H9 (cell line): Measurements from ENCODE around the gene FBXO42. TPM values are rescaled to one million over a fixed set of nuclear protein-coding genes. Genes with fewer than 3 reads are reported as not detected.
A peak's percentile ranks its signal among the peaks of the same experiment; 100 is the strongest.

Experiments used
- DNase-seq: peaks from one replicate; pipeline ENCODE4 v3.0.0-alpha.2; 2017
- H2AFZ ChIP-seq: one replicate; pipeline ENCODE4 v1.6.1; 2013; ENCODE audit warnings: mild to moderate bottlenecking, low read length, control low read depth, moderate library complexity
- H2AK5ac ChIP-seq: 2 replicates; pipeline ENCODE4 v1.6.1; 2013; ENCODE audit warnings: low read length, control low read depth, mixed read lengths; ENCODE audit not compliant: insufficient read length
- H2BK120ac ChIP-seq: one replicate; pipeline ENCODE4 v1.6.1; 2013; ENCODE audit warnings: low read depth, mild to moderate bottlenecking, low read length, control low read depth, inconsistent platforms; ENCODE audit not compliant: poor library complexity, severe bottlenecking
- H2BK12ac ChIP-seq: 2 replicates; pipeline ENCODE4 v1.6.1; 2013; ENCODE audit warnings: low read length, control low read depth, mixed read lengths, low read depth; ENCODE audit not compliant: insufficient read length
- H2BK15ac ChIP-seq: 2 replicates; pipeline ENCODE4 v1.6.1; 2013; ENCODE audit warnings: low read depth, low read length, control low read depth
- H2BK20ac ChIP-seq: one replicate; pipeline ENCODE4 v1.6.1; 2013; ENCODE audit warnings: low read depth, mild to moderate bottlenecking, low read length, control low read depth, inconsistent platforms; ENCODE audit not compliant: poor library complexity, severe bottlenecking
- H2BK5ac ChIP-seq: 2 replicates; pipeline ENCODE4 v1.6.1; 2013; ENCODE audit warnings: low read length, control low read depth, mixed read lengths; ENCODE audit not compliant: insufficient read length
- H3K14ac ChIP-seq: 2 replicates; pipeline ENCODE4 v1.6.1; 2013; ENCODE audit warnings: low read length, control low read depth; ENCODE audit not compliant: insufficient read depth
- H3K18ac ChIP-seq: 2 replicates; pipeline ENCODE4 v1.6.1; 2013; ENCODE audit warnings: low read depth, mild to moderate bottlenecking, mixed read lengths, low read length, control low read depth; ENCODE audit not compliant: insufficient read length
- H3K23ac ChIP-seq: 2 replicates; pipeline ENCODE4 v1.6.1; 2013; ENCODE audit warnings: low read length, control low read depth, mixed read lengths, low read depth; ENCODE audit not compliant: insufficient read length
- H3K23me2 ChIP-seq: 2 replicates; pipeline ENCODE4 v1.6.1; 2013; ENCODE audit warnings: low read depth, mild to moderate bottlenecking, mixed read lengths, low read length, control low read depth; ENCODE audit not compliant: insufficient read length, poor library complexity, severe bottlenecking
- H3K27ac ChIP-seq: 2 replicates; pipeline ENCODE4 v1.5.1; 2013; ENCODE audit warnings: low read length, control low read depth, mixed read lengths, low read depth; ENCODE audit not compliant: insufficient read length
- H3K27me3 ChIP-seq: 2 replicates; pipeline ENCODE4 v1.6.1; 2013; ENCODE audit warnings: low read length, control low read depth, inconsistent platforms; ENCODE audit not compliant: insufficient read depth
- H3K4ac ChIP-seq: 2 replicates; pipeline ENCODE4 v1.6.1; 2013; ENCODE audit warnings: low read depth, mild to moderate bottlenecking, control low read depth, inconsistent platforms, low read length, moderate library complexity
- H3K4me1 ChIP-seq: 2 replicates; pipeline ENCODE4 v1.6.1; 2013; ENCODE audit warnings: low read length, control low read depth, inconsistent platforms; ENCODE audit not compliant: insufficient read depth
- H3K4me2 ChIP-seq: 2 replicates; pipeline ENCODE4 v1.6.1; 2013; ENCODE audit warnings: low read length, control low read depth, mixed read lengths; ENCODE audit not compliant: insufficient read length, insufficient read depth
- H3K56ac ChIP-seq: 2 replicates; pipeline ENCODE4 v1.6.1; 2013; ENCODE audit warnings: low read depth, mild to moderate bottlenecking, mixed read lengths, low read length, control low read depth; ENCODE audit not compliant: insufficient read length
- H3K79me1 ChIP-seq: 2 replicates; pipeline ENCODE4 v1.6.1; 2013; ENCODE audit warnings: low read depth, mild to moderate bottlenecking, moderate library complexity, low read length, control low read depth, inconsistent platforms; ENCODE audit not compliant: insufficient read depth, poor library complexity, severe bottlenecking
- H3K79me2 ChIP-seq: 2 replicates; pipeline ENCODE4 v1.6.1; 2013; ENCODE audit warnings: low read length, control low read depth, inconsistent platforms; ENCODE audit not compliant: insufficient read depth
- H3K9ac ChIP-seq: 2 replicates; pipeline ENCODE4 v1.6.1; 2013; ENCODE audit warnings: low read length, control low read depth, mixed read lengths; ENCODE audit not compliant: insufficient read length; ENCODE audit errors: extremely low read depth
- H3K9me3 ChIP-seq: one replicate; pipeline ENCODE4 v1.6.1; 2013; ENCODE audit warnings: low read depth, low read length, inconsistent platforms; ENCODE audit not compliant: control insufficient read depth
- H3T11ph ChIP-seq: one replicate; pipeline ENCODE4 v1.6.1; 2013; ENCODE audit warnings: mild to moderate bottlenecking, low read length, control low read depth, inconsistent platforms
- H4K20me1 ChIP-seq: one replicate; pipeline ENCODE4 v1.6.1; 2013; ENCODE audit not compliant: control insufficient read depth, insufficient read length, insufficient read depth
- H4K5ac ChIP-seq: 2 replicates; pipeline ENCODE4 v1.6.1; 2013; ENCODE audit warnings: low read depth, mild to moderate bottlenecking, mixed read lengths, low read length, control low read depth; ENCODE audit not compliant: insufficient read length
- H4K8ac ChIP-seq: replicated peaks from 2 replicates; pipeline ENCODE4 v1.6.1; 2013; ENCODE audit warnings: low read length, control low read depth, mixed read lengths, low read depth; ENCODE audit not compliant: insufficient read length
- H4K91ac ChIP-seq: 2 replicates; pipeline ENCODE4 v1.6.1; 2013; ENCODE audit warnings: low read depth, mild to moderate bottlenecking, moderate library complexity, mixed read lengths, low read length, control low read depth; ENCODE audit not compliant: insufficient read length
- H3K27ac Mint-ChIP-seq, 3 experiments: 2 replicates in 2 of 3; 3 replicates in 1 of 3; pipeline ENCODE4 v1.8.0; 2020 to 2021; ENCODE audit warnings: mixed read lengths in 3 of 3, mild to moderate bottlenecking in 1 of 3, moderate library complexity in 1 of 3
- H3K27me3 Mint-ChIP-seq: 2 replicates; pipeline ENCODE4 v1.8.0; 2021; ENCODE audit warnings: low read depth, mild to moderate bottlenecking, moderate library complexity, mixed read lengths
- H3K36me3 Mint-ChIP-seq, 3 experiments: 2 replicates in 2 of 3; 3 replicates in 1 of 3; pipeline ENCODE4 v1.8.0; 2020 to 2021; ENCODE audit warnings: low read depth in 3 of 3, mixed read lengths in 3 of 3; ENCODE audit not compliant: insufficient read depth in 1 of 3
- H3K4me1 Mint-ChIP-seq, 2 experiments: 2 replicates each; pipeline ENCODE4 v1.8.0; 2020; ENCODE audit warnings: mixed read lengths in 2 of 2
- H3K4me3 Mint-ChIP-seq, 2 experiments: 2 replicates in 1 of 2; 3 replicates in 1 of 2; pipeline ENCODE4 v1.8.0; 2020 to 2021; ENCODE audit warnings: mild to moderate bottlenecking in 2 of 2, mixed read lengths in 2 of 2, moderate library complexity in 1 of 2
- H3K9me3 Mint-ChIP-seq, 2 experiments: 2 replicates in 1 of 2; 3 replicates in 1 of 2; pipeline ENCODE4 v1.8.0; 2020; ENCODE audit warnings: mild to moderate bottlenecking in 2 of 2, mixed read lengths in 2 of 2, moderate library complexity in 1 of 2
- CTCF ChIP-seq: fragments of 200-600 bp; sonication (generic); conservative IDR thresholded peaks from 3 replicates; pipeline ENCODE4 v1.8.0; 2021; ENCODE audit warnings: antibody characterized with exemption, mild to moderate bottlenecking
- WGBS: extraction: QIAGEN DNeasy Blood & Tissue Kit; methylation state at CpG from one replicate; pipeline ENCODE4 v1.1.7; 2013; ENCODE audit warnings: missing lambda C conversion rate, low lambda C conversion rate, mixed read lengths; ENCODE audit not compliant: insufficient read length; ENCODE audit errors: extremely low coverage; 5-methylcytosine and 5-hydroxymethylcytosine counted together
- total RNA-seq: library from RNA; stranded (reverse); gene quantifications from 2 replicates; pipeline ENCODE4 v1.2.1, GENCODE V29; 2021

FBXO42 gene
- total RNA-seq, 1 experiment from 2014 or later = 17.4 TPM

GRCh38 chr1:16351456-16351993 lies 755 bp downstream of the FBXO42 start:
- H3K27me3 Mint-ChIP-seq = no peaks in the 10 kb centered on the region

More at GRCh38 chr1:16351456-16351993, 755 bp downstream of the FBXO42 start:
- Histone ChIP-seq H4K8ac (no peak overlapping the region), H3K79me1 (peaks cover 6% of the 10 kb centered on the region), H2BK5ac (no peak overlapping the region), H3K18ac (peak overlapping the region; percentile 90), H2AK5ac (no peak overlapping the region), H3T11ph (no peak overlapping the region), H3K27ac (no peak overlapping the region), H3K79me2 (peaks cover 9% of the 10 kb centered on the region; the same call in 1 of the 2 replicates), H2BK120ac (no peak overlapping the region), H4K91ac (no peak overlapping the region), H3K23me2 (peaks cover 11% of the 10 kb centered on the region), H3K9ac (peak overlapping the region; percentile 89), H3K23ac (no peak overlapping the region), H3K9me3 (no peaks in the 10 kb centered on the region), H4K5ac (no peak overlapping the region), H2BK12ac (no peak overlapping the region), H3K56ac (no peak overlapping the region), H3K4ac (no peak overlapping the region), H2BK15ac (no peak overlapping the region), H3K27me3 (no peaks in the 10 kb centered on the region), H2AFZ (no peak overlapping the region), H3K4me1 (no peaks in the 10 kb centered on the region), H4K20me1 (no peaks in the 10 kb centered on the region), H3K14ac (no peak overlapping the region), H3K4me2 (peak overlapping the region; percentile 98), H2BK20ac (no peak overlapping the region)
- peaks cover 17 to 19% of the 10 kb centered on the region in 2 experiments for H3K4me1 Mint-ChIP-seq
- H3K9me3 Mint-ChIP-seq = no peaks in the 10 kb centered on the region
- no CpG with 5 or more reads among the region's 20 CpGs for WGBS
- peak overlapping the region; percentile 32 to 73 (median 70); a peak in 6 of 7 replicates for H3K27ac Mint-ChIP-seq
- no peaks in the 10 kb centered on the region for H3K36me3 Mint-ChIP-seq
- DNase-seq = no peak
- H3K4me3 Mint-ChIP-seq = peak overlapping the region; percentile 92 to 94
- no peak for TF ChIP-seq CTCF
